GM12891 (cell line): ENCODE results near the gene ITSN1.

Experiments used
- PAX5 ChIP-seq: IDR thresholded peaks from 2 replicates; pipeline ENCODE4 v1.6.1; 2011; ENCODE audit warnings: low read length, moderate library complexity, mild to moderate bottlenecking; ENCODE audit not compliant: insufficient read depth, severe bottlenecking
- POLR2A ChIP-seq: IDR thresholded peaks from 2 replicates; pipeline ENCODE4 v1.6.1; 2011; ENCODE audit warnings: low read depth, low read length, control low read depth
- POLR2AphosphoS5 ChIP-seq: IDR thresholded peaks from 2 replicates; pipeline ENCODE4 v1.6.1; 2011; ENCODE audit warnings: low read depth, low read length, control low read depth
- POU2F2 ChIP-seq: IDR thresholded peaks from 2 replicates; pipeline ENCODE4 v1.6.1; 2011; ENCODE audit warnings: low read depth, mild to moderate bottlenecking, control low read depth, low read length, moderate library complexity
- TAF1 ChIP-seq: IDR thresholded peaks from 2 replicates; pipeline ENCODE4 v1.6.1; 2011; ENCODE audit warnings: low read depth, low read length, control low read depth

GRCh38 chr21:33829844-33830243 lies 187.5 kb downstream of the ITSN1 start:
- TF ChIP-seq POLR2A (no peak), POLR2AphosphoS5 (no peak), POU2F2 (no peak), TAF1 (no peak), PAX5 (no peak)
